Spleen (tissue), 11 donors: ENCODE results near the gene RAB3GAP1. TPM values are rescaled to one million over a fixed set of nuclear protein-coding genes. Genes with fewer than 3 reads are reported as not detected.
"Not testable (repeated sequence)": the region's sequence is repeated elsewhere in the genome, so short reads cannot be mapped to it uniquely, and the experiment has no call there.

Experiments used
- DNase-seq: peaks from one replicate; pipeline ENCODE4 v3.0.0-alpha.2; 2020
- H3K27ac ChIP-seq, 8 donors: fragments of 200-600 bp; sonication (generic) in 7 of 8; 1 replicate in 4 of 8; 2 replicates in 4 of 8; pipeline versions ENCODE4 v1.5.0 to v1.8.0; 2016 to 2021; ENCODE audit warnings: inconsistent platforms in 4 of 8, mild to moderate bottlenecking in 4 of 8, moderate library complexity in 1 of 8
- H3K27me3 ChIP-seq, 7 donors: fragments of 200-600 bp; sonication (generic) in 6 of 7; replicated peaks in 1 of 7; 1 replicate in 4 of 7; 2 replicates in 3 of 7; pipeline versions ENCODE4 v1.5.0 to v1.8.0; 2016 to 2021; ENCODE audit warnings: inconsistent platforms in 3 of 7, mild to moderate bottlenecking in 1 of 7
- H3K36me3 ChIP-seq, 6 donors: fragments of 200-600 bp; sonication (generic) in 5 of 6; 1 replicate in 4 of 6; 2 replicates in 2 of 6; pipeline versions ENCODE4 v1.5.0 to v1.8.0; 2016 to 2021; ENCODE audit warnings: inconsistent platforms in 2 of 6
- H3K4me1 ChIP-seq, 6 donors: fragments of 200-600 bp; sonication (generic) in 5 of 6; 1 replicate in 3 of 6; 2 replicates in 3 of 6; pipeline versions ENCODE4 v1.5.0 to v1.8.0; 2016 to 2021; ENCODE audit warnings: inconsistent platforms in 3 of 6
- H3K4me3 ChIP-seq, 8 donors: fragments of 200-600 bp; sonication (generic) in 7 of 8; 1 replicate in 4 of 8; 2 replicates in 4 of 8; pipeline versions ENCODE4 v1.5.0 to v1.8.0; 2016 to 2021; ENCODE audit warnings: inconsistent platforms in 4 of 8, mild to moderate bottlenecking in 4 of 8, moderate library complexity in 2 of 8
- H3K9me3 ChIP-seq, 8 donors: fragments of 200-600 bp; sonication (generic) in 7 of 8; 1 replicate in 4 of 8; 2 replicates in 4 of 8; pipeline versions ENCODE4 v1.5.0 to v1.8.0; 2016 to 2021; ENCODE audit warnings: inconsistent platforms in 4 of 8
- CTCF ChIP-seq, 11 experiments: fragments of 200-600 bp in 7 of 11; fragments of 450-650 bp in 4 of 11; sonication (generic) in 4 of 11; IDR thresholded peaks in 8 of 11; conservative IDR thresholded peaks in 3 of 11; 1 replicate in 7 of 11; 2 replicates in 4 of 11; pipeline versions ENCODE4 v1.4.0 to v1.8.0; 2016 to 2021; ENCODE audit warnings: antibody characterized with exemption in 11 of 11, inconsistent platforms in 4 of 11, mild to moderate bottlenecking in 1 of 11
- POLR2A ChIP-seq, 3 donors: fragments of 450-650 bp; IDR thresholded peaks; one replicate each; pipeline ENCODE4 v1.5.1; 2017; ENCODE audit warnings: antibody characterized with exemption in 3 of 3, mild to moderate bottlenecking in 1 of 3
- POLR2AphosphoS5 ChIP-seq, 3 donors: sonication (generic); formaldehyde crosslinking; IDR thresholded peaks; one replicate each; pipeline ENCODE4 v1.5.1; 2017; ENCODE audit warnings: antibody characterized with exemption in 3 of 3
- WGBS, 5 donors: extraction: QIAGEN DNeasy Blood & Tissue Kit in 3 of 5; methylation state at CpG; one replicate each; pipeline versions ENCODE4 v1.1.5 to v1.1.7; 2013 to 2018; 5-methylcytosine and 5-hydroxymethylcytosine counted together
- intact Hi-C: fragments of 100-400 bp; cut with DNase I; formaldehyde crosslinking; loops from one replicate; pipeline ENCODE4 v1.15.0; 2023; ENCODE audit warnings: low total_unique reads
- polyA plus RNA-seq, 3 donors: library from polyadenylated mRNA; stranded (reverse); fragments of 200-250 nt; gene quantifications; one replicate each; pipeline ENCODE4 v1.2.1, GENCODE V29; 2013
- total RNA-seq, 7 donors: library from RNA; depleted of rRNA in 3 of 7; stranded (reverse); fragments of >200 nt in 3 of 7; fragmentation: NEBNext Ultra II Directional in 4 of 7; extraction: Animal tissue kit (Norgen Biotek cat#: 25700) in 4 of 7; gene quantifications; one replicate each; pipeline versions ENCODE4 v1.1.0 to v1.2.1, GENCODE V29; 2016 to 2021
- donor health status: healthy with polysubstance abuse.
- donor health status: DM: no; HTN: no; CAD: no; lungs with moderate emphysema.
- donor health status: DM: no; HTN: no; CAD: no.
- donor health status: Bipolar disorder and iron deficiency.
- donor health status: healthy.
- donor health status: DM: no; HTN: no; CAD: no.
- donor health status: DM: yes; HTN: yes; CAD: no.

The RAB3GAP1 gene
- total and polyA plus RNA-seq, 10 donors = 11.2 to 49.5 (median 38.9) TPM

DNA sequence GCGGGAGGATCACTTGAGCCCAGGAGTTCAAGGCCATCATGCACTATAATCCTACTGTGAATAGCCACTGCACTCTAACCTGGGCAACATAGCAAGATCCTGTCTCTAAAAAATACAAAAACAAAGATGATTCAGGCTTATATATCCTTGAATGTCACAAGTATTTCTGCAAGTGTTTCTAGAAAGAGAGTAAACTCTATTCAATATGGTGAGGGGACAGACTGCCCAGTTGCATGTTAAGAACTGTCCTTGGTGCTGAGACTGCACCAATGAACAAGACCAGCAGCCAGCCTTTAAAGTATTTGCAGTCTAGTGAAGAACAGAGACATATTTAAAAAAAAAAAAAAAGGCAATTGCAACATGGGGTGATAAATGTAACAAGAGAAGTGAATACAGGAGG is 21.3 kb upstream of the RAB3GAP1 start:
- no peak for TF ChIP-seq POLR2AphosphoS5 (IDR thresholded peaks at IDR 0.05)
- TF ChIP-seq POLR2A (IDR thresholded peaks at IDR 0.05) = no peak
- no peak for TF ChIP-seq CTCF (IDR thresholded peaks at IDR 0.05 in 8 of 11, conservative IDR thresholded peaks at IDR 0.05 in 3 of 11)
- Histone ChIP-seq H3K36me3 (no peaks in the 10 kb centered on the region), H3K27me3 (peaks cover 0 to 5% (median 0%) of the 10 kb centered on the region in 7 donors), H3K4me3 (no peak overlapping the region), H3K9me3 (no peaks in the 10 kb centered on the region), H3K27ac (no peak overlapping the region), H3K4me1 (no peaks in the 10 kb centered on the region)
- 87 to 100% (median 100%) methylated on average over 1 of the region's 1 CpG for WGBS, 5 donors
- no peak for DNase-seq
- intact Hi-C loops = no loop called here

GRCh38 chr2:135033216-135033615 is 18.9 kb upstream of the RAB3GAP1 start:
- H3K27ac ChIP-seq, intact Hi-C loops, DNase-seq, H3K4me3 ChIP-seq, H3K9me3 ChIP-seq, H3K4me1 ChIP-seq, H3K36me3 ChIP-seq, H3K27me3 ChIP-seq: not testable (repeated sequence)
- WGBS, 5 donors = 96 to 99% (median 96%) methylated on average over 5 to 24 of the region's 33 CpGs; no CpG with 5 or more reads in 2 of the 5 donors

DNA sequence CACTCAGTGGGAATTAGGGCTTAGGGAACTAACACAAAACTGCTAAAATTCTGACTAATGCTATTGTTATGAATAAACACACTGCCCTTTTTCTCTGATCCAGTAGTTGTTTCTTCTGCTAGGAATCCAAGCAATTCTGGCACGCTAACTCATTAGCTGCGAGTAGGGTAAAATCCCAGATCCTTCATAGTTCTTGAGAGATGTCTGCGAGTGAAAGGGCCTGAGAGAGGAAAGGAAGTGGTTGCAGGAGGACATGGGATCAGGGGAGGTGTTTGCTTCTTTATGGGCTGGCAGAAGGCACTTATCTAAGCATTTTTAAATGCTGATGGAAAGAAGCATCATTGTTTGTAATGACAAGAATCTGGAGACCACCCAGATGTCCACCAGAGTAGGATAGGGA is 14.3 kb upstream of the RAB3GAP1 start:
- Histone ChIP-seq H3K27ac (no peak overlapping the region), H3K36me3 (no peaks in the 10 kb centered on the region), H3K9me3 (no peaks in the 10 kb centered on the region), H3K27me3 (peaks cover 0 to 10% (median 0%) of the 10 kb centered on the region in 7 donors), H3K4me3 (no peak overlapping the region), H3K4me1 (no peaks in the 10 kb centered on the region)
- intact Hi-C loops = no loop called here
- 82 to 90% (median 83%) methylated on average over 3 of the region's 3 CpGs for whole genome bisulfite sequencing, 5 donors
- TF ChIP-seq CTCF (IDR thresholded peaks at IDR 0.05 in 8 of 11, conservative IDR thresholded peaks at IDR 0.05 in 3 of 11) (no peak), POLR2A (IDR thresholded peaks at IDR 0.05) (no peak), POLR2AphosphoS5 (IDR thresholded peaks at IDR 0.05) (no peak)
- no peak for DNase-seq

GRCh38 chr2:135043345-135043744 is 8.7 kb upstream of the RAB3GAP1 start:
- Histone ChIP-seq H3K27me3 (peaks cover 0 to 27% (median 0%) of the 10 kb centered on the region in 7 donors), H3K4me1 (no peaks in the 10 kb centered on the region), H3K9me3 (no peaks in the 10 kb centered on the region), H3K27ac (no peak overlapping the region), H3K4me3 (no peak overlapping the region), H3K36me3 (no peaks in the 10 kb centered on the region)
- intact Hi-C loops = no loop called here
- WGBS, 5 donors = 63 to 70% (median 64%) methylated on average over 2 of the region's 2 CpGs
- TF ChIP-seq POLR2AphosphoS5 (IDR thresholded peaks at IDR 0.05) (no peak), CTCF (IDR thresholded peaks at IDR 0.05 in 8 of 11, conservative IDR thresholded peaks at IDR 0.05 in 3 of 11) (peak in 8 of 11 experiments; percentile 14 to 56 (median 39))
- no peak for DNase-seq

DNA sequence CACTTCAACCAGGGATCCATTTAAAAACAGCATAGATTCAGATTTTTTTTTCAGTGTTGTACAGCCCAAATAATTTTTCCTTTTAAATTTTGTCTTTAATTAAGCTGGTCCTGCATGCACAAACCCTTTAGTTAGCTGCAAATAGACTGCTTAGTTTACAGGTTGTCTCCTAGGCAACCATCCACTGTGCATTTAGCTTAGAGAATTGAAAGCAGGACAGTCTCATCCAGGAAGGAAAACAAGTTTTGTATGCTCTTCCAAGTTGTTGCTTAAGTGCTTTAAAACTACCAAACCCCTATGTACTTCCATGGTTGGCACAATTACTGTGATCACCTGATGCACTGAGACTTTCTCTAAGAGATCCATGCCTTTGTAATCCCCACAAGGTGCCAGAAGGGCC is 4.8 kb upstream of the RAB3GAP1 start, which contains the start of gene MAP3K19:
Gene MAP3K19 (minus strand): TSS at position 148 of the 400 bp plus-strand sequence. CDS start 22,800 bp downstream, outside the sequence.
- no peak within 1 kb of the TSS for H3K27ac ChIP-seq
- DNase-seq = no peak
- H3K4me3 ChIP-seq = no peak within 1 kb of the TSS
- TF ChIP-seq POLR2A (IDR thresholded peaks at IDR 0.05) (no peak), CTCF (IDR thresholded peaks at IDR 0.05 in 8 of 11, conservative IDR thresholded peaks at IDR 0.05 in 3 of 11) (no peak), POLR2AphosphoS5 (IDR thresholded peaks at IDR 0.05) (no peak)
- intact Hi-C loops = no loop called here
- peaks cover 0 to 5% (median 2%) of the 10 kb centered on the region in 6 donors for H3K4me1 ChIP-seq
- no peaks in the 10 kb centered on the region for H3K36me3 ChIP-seq
- H3K27me3 ChIP-seq = peaks cover 0 to 16% (median 0%) of the 10 kb centered on the region in 7 donors
- H3K9me3 ChIP-seq = no peaks in the 10 kb centered on the region
